OCI-LY3 (cell line): ENCODE results near the gene OR2A12.

ENCODE experiments used
- EZH2phosphoT487 ChIP-seq: fragments of 200-600 bp; shearing (Covaris generic); IDR thresholded peaks from 2 replicates; pipeline ENCODE4 v1.6.1; 2018; ENCODE audit warnings: antibody characterized with exemption, mixed run types, low read depth
- TF ChIP-seq, protein P1 (sequence below): fragments of 200-600, 300-600 bp; sonication (generic); IDR thresholded peaks from 2 replicates; pipeline ENCODE4 v1.5.1; 2014; ENCODE audit warnings: antibody characterized with exemption, low read length, low read depth

DNA sequence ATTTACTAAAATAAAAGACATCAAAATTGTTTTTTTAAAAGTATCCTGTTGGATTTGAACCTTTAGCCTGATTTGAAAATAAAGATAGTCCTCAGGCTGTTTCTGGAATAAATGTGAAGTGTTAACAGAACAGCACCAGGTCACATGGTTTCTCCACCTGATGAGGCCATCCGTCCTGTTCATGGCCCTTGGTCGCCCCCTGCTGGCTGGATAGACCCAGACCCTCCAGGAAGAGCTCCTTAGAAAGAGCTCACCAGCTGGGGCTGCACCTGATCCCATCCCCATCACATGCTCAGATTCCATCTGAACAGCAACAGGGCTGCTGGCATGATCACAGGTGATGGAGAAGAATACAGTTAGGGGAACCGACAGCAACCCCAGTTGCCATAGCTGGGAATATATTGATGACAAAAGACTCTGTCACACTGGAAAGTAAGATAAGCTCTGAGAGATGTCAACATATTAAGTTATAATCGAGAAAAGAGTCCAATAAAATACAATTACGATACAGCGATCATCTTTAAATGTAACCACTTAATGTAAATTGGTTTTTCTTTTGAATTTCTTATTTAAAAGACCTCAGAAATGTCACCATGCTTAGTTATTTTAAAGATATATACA lies 41.7 kb downstream of the OR2A12 start:
- TF ChIP-seq, protein P1, sequence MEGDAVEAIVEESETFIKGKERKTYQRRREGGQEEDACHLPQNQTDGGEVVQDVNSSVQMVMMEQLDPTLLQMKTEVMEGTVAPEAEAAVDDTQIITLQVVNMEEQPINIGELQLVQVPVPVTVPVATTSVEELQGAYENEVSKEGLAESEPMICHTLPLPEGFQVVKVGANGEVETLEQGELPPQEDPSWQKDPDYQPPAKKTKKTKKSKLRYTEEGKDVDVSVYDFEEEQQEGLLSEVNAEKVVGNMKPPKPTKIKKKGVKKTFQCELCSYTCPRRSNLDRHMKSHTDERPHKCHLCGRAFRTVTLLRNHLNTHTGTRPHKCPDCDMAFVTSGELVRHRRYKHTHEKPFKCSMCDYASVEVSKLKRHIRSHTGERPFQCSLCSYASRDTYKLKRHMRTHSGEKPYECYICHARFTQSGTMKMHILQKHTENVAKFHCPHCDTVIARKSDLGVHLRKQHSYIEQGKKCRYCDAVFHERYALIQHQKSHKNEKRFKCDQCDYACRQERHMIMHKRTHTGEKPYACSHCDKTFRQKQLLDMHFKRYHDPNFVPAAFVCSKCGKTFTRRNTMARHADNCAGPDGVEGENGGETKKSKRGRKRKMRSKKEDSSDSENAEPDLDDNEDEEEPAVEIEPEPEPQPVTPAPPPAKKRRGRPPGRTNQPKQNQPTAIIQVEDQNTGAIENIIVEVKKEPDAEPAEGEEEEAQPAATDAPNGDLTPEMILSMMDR, result peak; percentile 83
- TF ChIP-seq EZH2phosphoT487, result no peak
